Activated CD4-positive, alpha-beta T cell treated with anti-CD3 and anti-CD28 coated beads, Interleukin-2, Interleukin-6, amounts not matched to agents 100 ng/mL and 50 ng/mL, durations not matched to agents 16 hours and 8 hours (primary cell): Measurements from ENCODE around the gene NAP1L1.
A peak's percentile ranks its signal among the peaks of the same experiment; 100 is the strongest.

ENCODE experiments used
- DNase-seq: peaks from one replicate; pipeline ENCODE4 v3.0.0-alpha.2; 2020

NAP1L1 gene, protein sequence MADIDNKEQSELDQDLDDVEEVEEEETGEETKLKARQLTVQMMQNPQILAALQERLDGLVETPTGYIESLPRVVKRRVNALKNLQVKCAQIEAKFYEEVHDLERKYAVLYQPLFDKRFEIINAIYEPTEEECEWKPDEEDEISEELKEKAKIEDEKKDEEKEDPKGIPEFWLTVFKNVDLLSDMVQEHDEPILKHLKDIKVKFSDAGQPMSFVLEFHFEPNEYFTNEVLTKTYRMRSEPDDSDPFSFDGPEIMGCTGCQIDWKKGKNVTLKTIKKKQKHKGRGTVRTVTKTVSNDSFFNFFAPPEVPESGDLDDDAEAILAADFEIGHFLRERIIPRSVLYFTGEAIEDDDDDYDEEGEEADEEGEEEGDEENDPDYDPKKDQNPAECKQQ

DNA sequence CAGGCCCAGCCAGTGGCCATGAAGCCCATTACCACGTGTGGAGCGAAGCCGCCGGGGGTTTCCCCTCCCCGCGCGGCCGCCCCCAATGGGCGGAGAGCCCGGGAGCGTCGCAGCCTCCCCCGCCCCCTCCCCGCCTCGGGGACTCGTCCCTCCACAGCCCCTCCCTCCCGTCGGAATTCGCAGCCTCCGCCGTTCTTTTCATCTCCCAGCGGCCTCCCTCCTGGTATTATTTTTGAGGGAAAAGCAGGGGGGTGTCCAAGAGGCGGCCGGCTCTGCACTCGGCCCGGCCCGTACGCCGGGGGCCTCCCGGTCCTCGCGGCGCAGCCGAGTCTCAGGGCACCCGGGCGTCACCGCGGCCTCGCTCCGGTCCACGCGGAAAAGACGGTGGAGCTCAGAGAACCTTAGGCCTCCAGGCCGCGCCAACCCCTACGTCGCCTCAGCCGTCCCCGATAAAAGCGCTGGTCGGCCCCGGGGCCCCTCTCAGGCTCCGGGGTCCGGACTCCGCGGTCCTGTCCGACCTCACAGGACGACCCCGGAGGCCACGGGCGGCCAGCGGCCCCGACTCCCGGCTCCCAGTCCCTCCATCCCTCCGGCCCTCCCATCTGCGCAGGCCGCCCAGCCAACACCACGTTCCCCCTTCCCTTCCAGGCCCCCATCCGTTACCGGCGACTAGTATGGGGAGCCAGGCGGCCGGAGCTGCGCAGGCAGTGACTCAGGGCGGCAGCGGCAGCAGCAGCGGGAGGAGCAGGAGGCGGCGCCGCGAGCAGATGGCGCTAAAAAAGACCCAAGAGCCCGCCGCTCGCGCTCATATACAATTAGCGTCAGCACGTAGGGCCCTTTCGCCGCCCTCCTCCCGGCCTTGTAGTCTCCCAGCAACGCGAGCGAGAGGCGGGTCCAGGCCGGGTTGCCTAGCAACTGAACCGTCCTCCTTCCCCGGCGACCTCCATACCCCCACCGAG, at the start of gene NAP1L1:
Gene NAP1L1 (minus strand): TSS at position 782 of the 959 bp plus-strand sequence. CDS start 10,466 bp downstream, outside the sequence.
- peak; percentile 98 for DNase-seq

DNA sequence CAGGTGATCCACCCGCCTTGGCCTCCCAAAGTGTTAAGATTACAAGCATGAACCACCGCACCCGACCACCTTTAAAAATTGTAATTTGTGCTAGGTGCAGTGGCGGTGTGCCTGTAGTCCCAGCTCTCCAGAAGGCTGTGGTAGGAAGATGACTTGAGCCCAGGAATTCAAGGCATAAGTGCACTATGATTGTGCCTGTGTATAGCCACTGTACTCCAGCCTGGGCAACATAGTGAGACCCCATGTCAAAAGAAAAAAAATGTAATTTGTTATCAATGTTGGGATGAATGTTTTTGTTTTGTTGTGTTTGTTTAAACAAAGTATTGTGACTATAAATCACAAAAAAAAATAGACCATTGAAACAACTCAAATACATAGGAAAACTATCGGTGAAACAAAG, 43.1 kb upstream of the NAP1L1 start:
- no peak for DNase-seq

DNA sequence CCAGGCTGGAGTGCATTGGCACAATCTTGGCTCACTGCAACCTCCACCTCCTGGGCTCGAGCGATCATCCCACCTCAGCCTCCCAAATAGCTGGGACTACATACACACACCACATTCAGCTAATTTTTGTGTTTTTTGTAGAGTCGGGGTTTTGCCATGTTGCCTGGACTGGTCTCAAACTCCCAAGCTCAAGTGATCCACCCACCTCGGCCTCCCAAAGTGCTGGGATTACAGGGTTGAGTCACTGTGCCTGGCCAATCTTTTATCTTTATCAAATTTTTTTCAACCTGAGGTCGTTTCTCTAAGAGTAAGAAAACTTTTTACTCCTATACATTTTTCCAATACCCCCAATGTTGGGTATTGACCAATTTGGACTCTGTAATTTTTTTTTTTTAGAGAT, 40.0 kb upstream of the NAP1L1 start:
- no peak for DNase-seq

DNA sequence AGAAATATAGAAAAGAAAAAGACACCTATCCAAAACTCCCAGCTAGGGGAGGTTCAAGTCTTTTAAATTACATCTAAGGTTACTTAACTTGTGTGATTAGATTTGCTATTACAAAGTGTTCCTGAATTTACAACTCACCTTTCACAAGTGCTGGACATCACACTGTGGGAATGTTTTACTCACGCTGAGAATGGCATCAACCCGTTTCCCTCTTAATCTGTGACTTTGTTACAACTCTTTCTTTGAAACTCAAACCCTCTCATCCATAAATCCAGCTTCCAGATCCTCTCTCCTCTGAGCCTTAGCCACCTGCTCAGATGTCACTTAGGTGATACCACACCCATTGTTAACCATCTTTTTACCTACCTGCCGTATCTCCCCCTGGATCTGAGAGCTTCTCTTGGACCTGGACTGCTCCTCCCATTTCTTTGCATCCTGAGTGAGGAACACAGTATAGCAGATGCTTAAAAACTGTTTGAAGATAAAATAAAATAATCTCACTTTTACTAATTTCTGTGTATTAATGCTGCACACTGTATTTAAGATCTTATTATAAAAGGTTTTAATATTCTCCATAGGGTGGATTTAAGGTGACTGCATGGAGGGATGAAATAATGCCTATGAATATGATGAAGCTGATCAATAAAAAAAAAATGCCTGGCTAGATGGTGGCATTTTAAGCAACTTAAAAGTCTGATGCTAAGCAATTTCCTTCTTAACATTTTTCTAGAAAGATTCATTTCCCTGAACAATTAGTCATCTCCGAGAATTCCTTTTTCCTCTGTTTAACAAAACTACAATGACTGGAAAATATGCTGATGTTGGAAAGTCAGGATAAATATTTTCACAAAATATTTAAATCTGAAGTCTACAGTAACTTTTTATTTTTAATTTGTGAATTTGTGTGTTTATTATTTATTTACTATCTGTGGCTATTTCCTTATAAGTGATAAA, 39.1 kb upstream of the NAP1L1 start:
- DNase-seq, result no peak

DNA sequence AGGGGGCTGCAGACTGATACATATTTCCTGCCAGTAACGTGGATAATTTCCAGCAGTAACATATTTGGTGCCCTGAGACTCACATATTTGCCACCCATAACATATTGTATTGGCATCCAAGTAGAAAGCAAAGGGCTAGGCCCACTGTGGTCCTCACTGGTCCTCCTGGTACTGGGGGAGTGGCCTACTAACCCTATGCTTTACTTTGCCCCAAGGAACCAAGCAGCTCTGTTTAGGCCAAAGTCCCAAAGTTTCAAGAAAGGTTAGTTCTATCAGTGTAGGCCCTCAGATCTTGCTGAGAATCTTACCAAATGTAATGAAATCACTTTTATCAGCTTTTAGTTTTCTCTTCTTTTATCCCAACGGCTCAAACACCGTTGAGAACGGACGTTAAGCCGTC, 35.4 kb upstream of the NAP1L1 start:
- no peak for DNase-seq

DNA sequence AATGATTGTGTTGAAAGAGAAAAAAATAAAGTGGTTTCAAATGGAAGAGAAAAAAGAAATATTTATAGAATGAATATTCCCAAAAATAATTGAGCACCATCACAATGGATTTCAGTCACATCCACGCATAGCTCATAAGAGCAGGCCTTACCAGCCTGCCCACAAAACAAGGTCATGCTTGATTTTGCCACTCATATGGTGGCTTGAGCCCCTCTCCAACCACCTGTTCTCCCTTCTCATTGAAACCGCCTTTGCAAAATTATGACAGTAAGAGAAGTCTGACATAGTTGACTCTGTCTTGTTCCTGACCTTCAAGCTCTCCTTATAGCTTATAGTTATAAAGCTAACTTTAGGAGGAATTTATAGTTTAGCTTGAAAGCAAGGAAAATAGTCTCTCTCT, 33.3 kb upstream of the NAP1L1 start:
- no peak for DNase-seq

DNA sequence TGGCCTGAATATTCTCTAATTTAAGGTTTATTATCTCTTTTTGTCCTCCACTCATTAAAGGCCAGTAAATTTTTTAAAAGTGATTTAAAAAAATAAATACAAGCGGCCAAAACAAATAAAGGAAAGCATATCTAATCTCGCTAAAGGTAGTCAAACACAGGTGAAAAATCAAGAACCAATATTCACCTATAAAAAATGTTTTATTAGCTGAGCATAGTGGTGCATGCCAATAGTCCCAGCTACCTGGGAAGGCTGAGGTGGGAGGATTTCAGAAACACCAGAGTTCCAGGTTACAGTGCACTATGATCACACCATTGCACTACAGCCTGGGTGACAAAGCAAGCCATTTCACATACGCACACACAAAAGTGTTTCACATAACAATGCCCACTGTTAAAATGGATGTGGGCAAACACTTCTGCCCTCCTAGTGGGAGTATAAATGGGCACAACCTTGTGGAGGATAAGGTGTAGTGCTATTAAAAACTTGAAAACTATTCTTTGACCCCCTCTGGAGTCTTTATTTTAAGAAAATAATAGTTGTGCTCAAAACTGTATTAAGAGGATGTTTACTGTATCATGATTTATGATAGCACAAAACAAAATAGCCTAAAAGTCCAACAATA, 32.7 kb upstream of the NAP1L1 start:
- no peak for DNase-seq

GRCh38 chr12:76113800-76114757, 29.6 kb upstream of the NAP1L1 start:
- no peak for DNase-seq

- no peak for DNase-seq
Observed at GRCh38 chr12:76111209-76111749, 26.8 kb upstream of the NAP1L1 start.

- DNase-seq, result no peak
Observed at GRCh38 chr12:76109879-76110278, 25.4 kb upstream of the NAP1L1 start.

GRCh38 chr12:76108356-76108755, 23.9 kb upstream of the NAP1L1 start:
- no peak for DNase-seq

DNA sequence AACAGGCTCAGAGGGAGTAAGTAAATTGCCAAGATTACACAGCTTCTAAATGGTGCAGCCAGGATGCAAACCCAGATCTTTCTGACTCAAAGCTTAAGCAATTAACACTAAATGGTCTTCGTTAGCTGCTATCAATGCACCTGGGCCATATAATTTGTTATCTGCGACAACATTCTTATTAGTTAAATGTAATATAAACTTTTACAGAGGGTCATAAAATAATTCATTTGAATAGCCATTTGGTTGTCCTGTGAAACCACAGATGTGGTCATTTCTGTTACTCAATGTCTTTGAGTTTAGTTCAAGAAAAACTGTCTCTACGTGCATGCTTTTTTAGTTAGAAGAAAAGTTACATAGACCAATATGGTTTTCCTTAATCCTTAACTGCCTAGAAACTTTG, 22.1 kb upstream of the NAP1L1 start:
- DNase-seq, result no peak

- DNase-seq, result no peak
Observed at GRCh38 chr12:76103958-76104357, 19.5 kb upstream of the NAP1L1 start.

GRCh38 chr12:76101739-76102385, 17.4 kb upstream of the NAP1L1 start:
- DNase-seq, result no peak

DNA sequence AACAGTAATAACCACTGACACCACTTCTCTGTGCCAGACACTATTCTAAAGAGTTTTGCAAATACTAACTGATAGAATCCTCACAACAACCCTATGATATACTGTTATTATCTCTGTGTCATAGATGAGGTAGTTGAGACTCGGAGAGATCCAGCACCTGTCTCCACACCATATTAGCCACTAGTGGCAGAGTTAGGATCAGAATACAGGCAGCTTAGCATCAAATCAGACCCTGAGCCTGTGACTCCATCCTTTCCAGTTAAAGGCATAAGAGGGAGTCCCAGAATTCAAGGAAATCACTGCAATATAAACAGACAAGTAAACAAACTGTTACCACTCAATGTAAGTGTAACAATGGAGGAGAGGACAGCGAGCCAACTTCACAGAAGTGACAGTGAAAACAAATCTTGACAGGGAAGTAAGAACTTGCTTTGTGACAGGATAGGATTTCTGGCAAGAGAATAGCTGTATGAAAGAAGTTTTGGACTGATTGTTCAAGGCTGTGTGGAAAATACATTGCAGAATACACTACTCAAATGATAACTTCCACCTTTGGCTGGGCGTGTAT, 11.7 kb upstream of the NAP1L1 start:
- no peak for DNase-seq

DNA sequence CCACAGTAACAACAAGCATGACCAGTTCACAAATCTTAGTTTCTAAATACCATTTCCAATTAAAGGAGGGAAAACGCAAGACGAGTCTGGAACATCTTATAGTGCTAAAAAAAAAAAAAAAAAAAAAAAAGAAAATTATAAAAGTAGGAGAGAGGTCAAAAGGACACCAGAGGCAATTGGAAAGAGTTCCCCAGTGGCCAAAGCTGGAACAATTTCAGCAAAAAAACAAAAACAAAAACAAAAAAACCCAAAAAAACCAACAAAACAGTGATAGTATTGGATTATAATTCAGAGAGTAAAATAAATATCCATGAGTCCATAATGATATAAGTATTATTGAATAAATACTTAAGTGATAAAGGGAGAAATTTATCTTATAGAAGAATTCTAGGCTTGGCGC, 10.3 kb upstream of the NAP1L1 start:
- DNase-seq, result no peak

GRCh38 chr12:76091246-76091754, 6.8 kb upstream of the NAP1L1 start:
- DNase-seq, result no peak

DNA sequence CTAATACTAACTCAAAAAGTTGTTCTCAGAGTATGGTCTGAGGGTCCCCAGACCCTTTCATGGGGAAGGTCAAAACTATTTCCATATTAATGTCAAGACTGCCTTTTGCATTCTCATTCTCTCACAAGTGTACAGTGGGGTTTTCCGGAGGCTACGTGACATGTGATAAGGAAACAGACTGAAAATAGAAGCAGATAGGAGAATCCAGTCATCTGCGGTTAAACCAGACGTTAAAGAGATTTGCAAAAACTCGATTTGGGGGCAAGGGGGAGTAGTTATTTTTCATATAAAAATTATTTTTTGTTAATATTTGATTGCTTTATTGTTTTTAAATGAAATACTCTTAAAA, 1.0 kb upstream of the NAP1L1 start:
- DNase-seq, result peak; percentile 74

DNA sequence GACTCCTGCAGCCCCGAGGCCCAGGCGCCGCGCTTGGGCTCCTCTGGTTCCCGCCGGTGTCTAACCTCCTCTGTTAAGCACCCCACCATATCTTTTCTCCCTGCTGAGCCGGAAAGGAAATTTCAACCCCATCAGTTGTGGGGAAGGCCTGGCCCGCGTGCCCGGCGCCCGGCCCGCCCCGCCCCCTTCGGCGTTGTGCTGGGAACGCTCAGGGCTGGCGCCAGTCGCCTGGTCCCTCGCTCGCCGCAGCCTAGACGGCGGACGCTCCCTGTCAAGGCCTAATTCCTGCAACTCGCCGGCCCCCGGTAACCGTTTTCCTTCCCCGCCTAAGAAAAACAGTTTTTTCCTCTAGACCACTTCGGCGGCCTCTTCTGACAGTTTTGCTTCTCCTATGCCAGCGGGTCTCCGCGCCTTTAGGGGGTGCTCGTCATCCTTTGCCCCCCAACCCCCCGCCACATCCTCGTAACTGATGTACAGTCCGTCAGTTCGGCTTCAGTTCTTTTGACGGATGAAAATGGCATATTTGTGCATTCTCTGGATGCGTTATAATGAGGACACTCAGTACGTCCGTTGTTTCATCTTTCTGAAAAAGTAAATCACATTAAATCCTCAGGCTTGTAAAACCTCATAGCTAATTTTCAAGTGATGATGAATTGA, 506 bp upstream of the NAP1L1 start:
- no peak for DNase-seq
